HG03439 (cell line): ENCODE results near the gene DCST2.
"Not testable (repeated sequence)": the region's sequence is repeated elsewhere in the genome, so short reads cannot be mapped to it uniquely, and the experiment has no call there.

Source experiments
- ATAC-seq: cut with Tn5 transposase; IDR thresholded peaks from one replicate; pipeline ENCODE4 v1.9.1; 2021; ENCODE audit warnings: mild to moderate bottlenecking, moderate library complexity; ENCODE audit not compliant: unreplicated experiment

The DCST2 gene

DNA sequence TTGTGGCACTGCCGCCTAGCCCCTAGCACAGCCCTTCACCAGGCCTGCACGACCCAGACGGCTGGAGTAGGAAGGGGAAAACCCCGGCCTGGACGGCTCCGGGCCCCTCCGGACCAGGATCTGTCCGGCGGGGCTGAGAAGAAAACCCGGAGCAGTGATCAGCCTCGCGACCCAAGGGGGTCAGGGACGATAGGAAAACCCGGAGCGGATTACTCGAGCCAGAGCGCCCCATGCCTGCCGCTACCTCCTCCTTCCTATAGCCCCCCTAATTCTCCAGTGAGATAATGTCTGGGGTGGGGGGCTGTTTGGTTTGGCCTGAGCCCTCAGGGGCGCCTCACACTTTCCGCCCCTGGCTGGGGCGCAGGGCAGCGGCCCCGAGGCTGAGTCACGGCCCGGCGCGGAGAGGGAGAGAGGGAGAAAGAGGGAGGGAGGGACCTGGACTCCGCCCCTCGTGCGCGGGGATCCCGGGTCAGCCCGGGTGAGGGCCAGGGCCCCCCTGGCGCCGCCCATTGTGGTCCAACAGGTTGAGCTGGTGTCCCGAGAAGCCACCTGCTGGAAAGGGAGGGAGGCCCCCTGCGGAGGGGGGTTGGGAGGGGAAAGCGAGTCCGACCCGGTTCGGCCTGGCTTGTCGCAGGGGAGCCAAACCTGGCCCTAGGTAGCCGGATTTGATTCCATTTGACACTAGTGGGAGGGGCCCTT lies 32.7 kb downstream of the DCST2 start:
- peak; percentile 43 for ATAC-seq

DNA sequence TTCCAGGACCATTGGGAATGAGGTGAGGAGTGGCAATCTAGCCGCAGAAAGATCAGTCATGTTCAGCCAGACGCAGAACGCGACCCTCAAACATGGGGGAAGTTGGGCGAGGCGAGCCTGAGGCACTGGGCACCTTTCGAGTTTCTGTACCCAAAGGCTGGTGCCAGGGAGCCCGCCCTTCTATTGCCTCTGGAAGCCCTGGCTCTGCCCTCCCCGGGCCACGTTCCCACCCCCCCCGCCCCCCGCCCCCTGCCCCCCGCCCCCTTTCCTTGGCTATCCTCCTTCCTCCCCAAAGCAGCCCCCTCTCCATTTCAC lies 33.2 kb downstream of the DCST2 start:
- ATAC-seq = no peak

DNA sequence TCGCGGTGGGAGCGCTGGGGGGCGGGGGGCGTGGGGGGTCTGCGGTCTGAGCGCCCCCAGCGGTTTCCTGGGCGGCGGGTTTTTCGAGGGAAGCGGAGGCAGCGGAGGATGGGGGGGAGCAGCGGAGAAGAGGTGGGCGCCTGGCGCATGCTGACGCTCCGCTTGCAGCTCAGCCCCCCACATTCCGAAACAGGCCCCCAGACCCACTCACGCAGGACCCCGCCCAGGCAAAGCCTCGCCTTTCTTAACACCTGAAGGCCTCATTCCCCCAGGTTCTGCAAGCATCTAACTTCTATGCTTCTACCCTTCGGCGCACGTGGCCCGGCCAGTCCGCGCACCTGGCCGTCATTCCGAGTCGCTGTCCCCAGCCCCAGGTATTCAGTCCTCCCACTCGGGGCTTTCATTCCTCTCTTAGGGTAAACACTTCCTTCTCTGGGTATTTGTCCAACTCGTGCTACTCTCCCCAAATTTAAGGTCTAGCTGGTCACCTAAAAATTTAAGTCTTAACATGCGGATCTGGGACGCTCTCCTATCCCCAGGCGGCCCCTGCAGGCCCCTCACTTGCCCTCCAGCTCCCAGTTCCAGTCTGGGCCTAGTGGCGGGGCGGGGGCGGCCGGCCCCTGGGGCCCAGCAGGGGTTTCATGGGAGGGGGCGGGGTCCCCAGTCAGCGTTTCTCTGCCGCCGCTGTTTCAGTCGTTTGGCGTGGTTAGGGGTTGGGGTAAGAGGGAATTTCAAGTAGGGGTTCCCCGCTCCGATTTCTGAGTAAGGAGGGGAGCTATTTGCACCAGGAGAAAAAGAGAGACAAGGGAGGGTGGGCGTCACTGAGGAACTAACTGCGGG lies 33.8 kb downstream of the DCST2 start:
- ATAC-seq = no peak

DNA sequence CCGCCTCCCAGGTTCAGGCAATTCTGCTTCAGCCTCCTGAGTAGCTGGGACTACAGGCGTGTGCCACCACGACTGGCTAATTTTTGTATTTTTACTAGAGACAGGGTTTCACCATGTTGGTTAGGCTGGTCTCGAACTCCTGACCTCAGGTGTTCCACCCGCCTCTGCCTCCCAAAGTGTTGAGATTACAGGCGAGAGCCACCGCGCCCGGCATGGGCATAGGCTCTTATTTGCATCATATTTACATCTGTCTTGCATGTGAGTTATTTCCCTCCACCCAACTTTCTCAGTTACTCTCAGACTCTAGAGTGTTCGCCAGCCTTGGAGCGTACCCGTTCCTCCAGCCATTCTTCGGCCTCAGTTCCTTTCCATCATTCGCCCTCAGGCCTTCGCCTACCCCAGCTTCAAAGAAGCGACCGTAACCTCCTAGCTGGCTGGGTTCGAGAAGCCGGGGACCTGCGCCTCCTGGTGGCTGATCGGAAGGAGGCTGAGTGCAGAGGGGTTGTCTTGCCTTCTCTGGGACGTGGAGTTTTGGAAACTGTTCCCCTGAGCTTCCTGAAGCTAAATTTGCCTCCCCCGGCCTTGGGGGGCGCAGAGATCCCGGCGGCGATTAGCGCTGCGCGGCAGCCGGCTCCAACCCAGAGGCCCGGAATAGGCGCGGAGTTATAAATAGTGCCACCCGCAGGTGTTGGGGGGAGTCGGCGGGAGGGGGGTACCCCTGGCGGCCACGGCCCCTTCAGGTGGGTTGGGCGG lies 34.6 kb downstream of the DCST2 start:
- ATAC-seq = no peak

DNA sequence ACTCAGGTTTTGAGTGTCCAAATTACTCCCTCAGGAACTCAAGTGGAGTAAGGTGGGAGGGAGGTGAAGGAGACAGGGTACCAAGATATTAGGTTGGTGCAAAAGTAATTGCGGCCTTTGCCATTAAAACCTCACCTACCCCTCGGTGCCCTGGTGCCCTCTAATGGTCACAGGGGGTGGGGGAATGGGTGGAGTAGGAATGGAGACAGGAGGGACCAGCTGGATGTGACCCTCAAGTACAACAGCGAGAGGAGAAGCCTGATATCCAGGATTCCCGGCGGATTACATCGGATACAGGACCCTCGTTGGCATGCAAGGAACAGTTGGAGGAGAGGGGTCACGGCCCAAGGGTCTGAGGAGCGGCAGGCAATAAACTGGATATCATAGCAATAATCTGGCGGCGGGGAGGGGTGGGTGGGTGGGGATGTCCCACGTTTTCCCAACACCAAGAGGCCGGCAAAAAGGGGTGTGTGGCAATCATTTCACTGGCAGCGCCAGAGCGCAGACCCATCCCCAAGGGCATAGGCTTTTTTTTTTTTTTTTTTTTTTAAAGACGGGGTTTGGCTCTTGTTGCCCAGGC lies 35.3 kb downstream of the DCST2 start:
- no peak for ATAC-seq

DNA sequence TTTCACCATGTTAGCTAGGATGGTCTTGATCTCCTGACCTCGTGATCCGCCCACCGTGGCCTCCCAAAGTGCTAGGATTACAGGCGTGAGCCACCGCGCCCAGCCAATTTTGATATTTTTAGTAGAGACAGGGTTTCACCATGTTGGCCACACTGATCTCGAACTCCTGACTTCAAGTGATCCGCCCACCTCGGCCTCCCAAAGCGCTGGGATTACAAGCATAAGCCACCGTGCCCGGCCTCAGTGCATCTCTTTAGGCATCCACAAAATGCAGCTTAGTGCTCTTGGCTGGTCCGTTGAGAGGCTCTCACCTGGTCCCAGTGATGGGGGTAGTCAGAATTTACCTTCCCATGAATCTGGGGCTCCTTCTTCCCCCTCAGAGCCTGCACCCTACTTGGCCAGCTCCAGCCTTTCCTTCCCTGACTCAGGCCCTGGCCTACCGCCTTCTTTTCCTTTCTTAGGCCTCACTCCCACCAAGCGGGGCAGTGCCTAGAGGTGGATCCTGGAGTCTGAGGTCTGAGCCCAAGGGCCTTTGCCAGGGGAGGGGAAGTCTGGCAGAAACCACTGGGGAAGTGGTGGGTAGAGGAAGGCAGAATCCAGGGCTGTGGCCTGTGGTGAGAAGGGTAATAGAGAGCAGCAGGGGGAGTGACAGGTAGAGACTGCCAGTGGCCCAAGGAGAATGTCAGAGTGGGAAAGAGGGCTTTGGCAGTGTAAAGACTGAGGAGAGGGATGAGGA lies 36.4 kb downstream of the DCST2 start:
- ATAC-seq = no peak

DNA sequence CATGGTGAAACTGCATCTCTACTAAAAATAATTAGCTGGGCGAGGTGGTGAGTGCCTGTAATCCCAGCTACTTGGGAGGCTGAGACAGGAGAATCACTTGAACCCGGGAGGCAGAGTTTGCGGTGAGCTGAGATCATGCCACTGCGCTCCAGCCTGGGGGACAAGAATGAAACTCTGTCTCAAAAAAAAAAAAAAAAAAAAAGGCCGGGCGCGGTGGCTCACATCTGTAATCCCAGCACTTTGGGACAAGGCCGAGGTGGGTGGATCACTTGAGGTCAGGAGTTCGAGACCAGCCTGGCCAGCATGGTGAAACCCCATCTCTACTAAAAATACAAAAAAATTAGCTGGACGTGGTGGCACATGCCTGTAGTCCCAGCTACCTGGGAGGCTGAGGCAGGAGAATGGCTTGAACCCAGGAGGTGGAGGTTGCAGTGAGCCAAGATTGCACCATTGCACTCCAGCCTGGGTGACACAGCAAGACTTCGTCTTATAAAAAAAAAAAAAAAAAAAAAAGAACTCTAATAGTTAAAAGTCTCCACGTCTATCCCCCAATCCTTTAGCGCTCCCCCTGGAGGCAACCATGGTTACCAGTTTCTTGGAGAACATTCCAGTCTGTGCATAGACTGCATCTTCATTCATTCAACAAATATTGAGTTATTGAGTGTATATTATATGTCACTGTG lies 38.1 kb downstream of the DCST2 start:
- not testable (repeated sequence) for ATAC-seq

DNA sequence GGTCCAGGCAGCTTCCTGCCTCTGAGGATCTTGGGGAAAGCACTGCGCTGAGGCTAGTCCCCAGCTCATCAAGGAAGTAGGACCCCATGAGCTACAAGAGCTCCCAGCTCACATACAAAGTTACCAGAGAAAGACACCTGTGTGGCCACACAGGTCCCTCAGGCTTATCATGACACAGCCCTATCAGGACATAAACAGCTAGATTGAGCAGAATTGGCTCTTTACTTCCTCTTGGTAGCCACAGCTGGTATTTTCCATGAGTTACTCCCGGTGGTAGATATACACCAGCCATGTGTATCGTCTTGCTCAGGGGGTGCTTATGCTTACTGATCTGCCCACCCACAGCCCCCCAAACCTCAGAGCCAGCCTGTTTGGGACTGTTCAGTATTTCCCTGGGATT lies 39.0 kb downstream of the DCST2 start:
- no peak for ATAC-seq

DNA sequence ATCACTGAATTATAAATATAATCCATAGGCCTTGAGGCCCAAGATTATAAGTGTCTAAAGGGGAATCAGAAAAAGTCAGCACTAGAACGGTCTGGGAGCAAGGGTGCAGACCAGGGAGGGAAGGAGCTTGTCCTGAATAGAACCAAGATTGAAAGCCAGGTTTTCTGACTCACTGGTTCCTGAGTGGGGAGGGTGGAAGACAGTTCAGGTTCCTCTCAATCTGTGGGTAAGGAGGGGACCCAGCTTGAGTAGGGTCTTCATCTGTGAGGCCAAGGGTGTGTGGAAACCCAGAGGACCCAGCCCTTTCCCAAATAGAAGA lies 39.4 kb downstream of the DCST2 start:
- no peak for ATAC-seq

DNA sequence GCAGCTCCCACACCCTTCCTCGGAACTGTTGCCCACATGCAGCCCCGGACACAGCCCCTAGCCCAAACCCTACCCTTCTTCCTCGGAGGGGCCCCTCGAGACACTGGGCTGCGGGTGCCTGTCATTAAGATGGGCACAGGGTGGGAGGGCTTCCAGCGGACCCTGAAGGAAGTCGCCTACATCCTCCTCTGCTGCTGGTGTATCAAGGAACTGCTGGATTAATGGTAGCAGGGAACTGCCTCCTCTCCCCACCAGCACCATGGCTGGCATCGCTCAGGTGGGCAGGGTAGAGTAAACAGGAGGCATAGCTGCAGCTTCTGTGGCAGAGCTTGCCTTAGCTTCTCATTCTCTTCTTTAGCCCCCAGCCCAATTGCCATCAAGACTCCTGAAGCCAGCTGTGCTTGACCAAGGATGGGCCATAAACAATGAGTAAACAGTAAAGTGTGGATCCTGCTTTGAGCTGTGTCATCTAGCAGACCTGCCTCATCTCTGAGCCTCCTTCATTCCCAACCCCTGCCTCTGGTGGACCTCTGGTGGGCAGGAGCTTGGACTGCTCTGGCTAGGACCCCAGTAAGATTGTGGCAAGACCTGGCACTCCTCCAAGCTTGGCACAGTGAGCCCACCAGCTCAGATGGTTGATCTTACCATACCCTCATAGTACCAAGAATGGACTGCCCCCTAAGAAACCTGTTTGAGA lies 39.9 kb downstream of the DCST2 start, which contains the start of gene LENEP:
TSS of gene LENEP (plus strand) at position 15 of the 697 bp plus-strand sequence. CDS start at position 37, 22 bp downstream.
- no peak for ATAC-seq

DNA sequence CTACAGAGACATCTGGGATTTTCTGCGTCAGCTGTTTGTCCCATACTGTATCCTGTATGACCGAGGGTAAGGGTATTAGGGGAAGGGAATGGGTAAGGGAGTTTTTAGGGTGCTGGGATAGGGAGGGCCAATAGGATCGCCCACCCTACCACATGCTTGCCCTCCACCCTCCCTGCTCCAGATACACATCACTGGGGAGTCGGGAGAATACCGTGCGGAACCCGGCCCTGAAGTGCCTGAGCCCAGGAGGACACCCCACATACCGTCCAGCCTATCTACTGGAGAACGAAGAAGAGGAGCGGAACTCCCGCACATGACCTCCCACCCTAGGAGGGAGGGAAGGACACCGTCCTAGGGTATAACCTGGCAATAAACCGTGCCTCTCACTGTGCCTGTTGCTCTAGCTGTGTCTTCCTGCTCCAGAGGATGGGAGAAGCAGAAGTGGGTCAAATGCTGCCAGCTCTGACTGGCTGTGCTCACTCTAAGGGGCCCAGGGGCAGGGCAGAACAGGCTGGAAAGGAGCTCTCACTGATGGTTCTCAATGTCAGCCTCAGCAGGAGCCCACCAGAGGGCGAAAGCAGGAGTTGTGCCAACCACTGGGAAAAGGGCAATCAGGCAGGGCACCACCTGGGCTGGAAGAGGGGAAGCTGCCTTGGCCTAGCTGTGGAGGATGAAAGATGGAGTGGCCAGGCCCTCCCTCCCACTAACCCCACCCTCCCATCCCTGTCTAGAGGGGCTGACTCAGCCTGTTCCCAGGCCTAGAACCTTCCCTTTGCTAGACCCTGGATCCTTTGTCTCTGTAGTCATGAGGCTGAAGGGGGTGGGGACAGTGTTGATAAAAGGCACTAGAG lies 40.6 kb downstream of the DCST2 start:
- no peak for ATAC-seq

DNA sequence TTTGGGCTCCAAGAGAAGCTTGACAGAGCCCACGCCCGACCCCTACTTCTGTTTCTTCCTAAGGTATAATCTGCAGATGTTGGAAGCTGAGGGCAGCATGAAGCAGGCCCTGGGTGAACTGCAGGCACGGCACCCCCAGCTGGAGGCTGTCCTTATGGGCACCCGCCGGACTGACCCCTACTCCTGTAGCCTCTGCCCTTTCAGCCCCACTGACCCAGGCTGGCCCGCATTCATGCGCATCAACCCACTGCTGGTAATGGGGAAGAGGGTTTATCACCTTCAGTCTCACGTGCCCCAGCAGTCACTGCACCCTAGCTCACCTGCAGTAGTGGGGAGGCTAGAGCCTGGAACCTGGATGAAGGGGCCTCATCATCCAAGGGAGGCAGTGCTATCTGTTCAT lies 43.3 kb downstream of the DCST2 start:
- ATAC-seq = no peak

DNA sequence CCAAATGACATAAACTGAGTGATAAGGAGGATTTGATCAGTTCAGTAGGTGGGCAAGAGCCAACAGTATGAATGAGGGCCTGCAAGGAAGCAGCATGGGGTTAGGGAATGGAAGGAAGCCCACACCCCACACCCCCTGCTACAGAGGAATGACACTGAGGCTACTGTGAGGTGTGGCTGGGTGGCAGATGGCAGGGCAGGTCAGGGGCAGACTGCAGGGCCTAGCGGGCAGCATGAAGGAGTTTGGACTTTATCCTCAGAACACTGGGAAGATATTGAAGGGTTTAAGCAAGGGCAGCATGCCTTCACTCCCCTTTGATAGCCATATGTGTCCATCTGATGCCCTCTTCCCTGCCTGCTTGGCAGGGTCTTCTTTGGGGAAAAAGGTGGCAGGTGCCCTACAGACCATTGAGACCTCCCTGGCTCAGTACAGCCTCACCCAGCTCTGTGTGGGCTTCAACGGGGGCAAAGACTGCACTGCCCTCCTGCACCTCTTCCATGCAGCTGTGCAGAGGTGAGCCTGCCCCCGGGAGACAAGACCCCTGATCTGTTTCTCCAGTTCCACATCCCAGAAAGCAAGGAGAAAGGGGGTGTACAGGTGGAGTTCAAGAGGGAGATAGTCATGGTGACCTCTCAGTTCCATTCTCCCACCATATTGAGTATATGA lies 44.3 kb downstream of the DCST2 start:
- ATAC-seq = no peak

DNA sequence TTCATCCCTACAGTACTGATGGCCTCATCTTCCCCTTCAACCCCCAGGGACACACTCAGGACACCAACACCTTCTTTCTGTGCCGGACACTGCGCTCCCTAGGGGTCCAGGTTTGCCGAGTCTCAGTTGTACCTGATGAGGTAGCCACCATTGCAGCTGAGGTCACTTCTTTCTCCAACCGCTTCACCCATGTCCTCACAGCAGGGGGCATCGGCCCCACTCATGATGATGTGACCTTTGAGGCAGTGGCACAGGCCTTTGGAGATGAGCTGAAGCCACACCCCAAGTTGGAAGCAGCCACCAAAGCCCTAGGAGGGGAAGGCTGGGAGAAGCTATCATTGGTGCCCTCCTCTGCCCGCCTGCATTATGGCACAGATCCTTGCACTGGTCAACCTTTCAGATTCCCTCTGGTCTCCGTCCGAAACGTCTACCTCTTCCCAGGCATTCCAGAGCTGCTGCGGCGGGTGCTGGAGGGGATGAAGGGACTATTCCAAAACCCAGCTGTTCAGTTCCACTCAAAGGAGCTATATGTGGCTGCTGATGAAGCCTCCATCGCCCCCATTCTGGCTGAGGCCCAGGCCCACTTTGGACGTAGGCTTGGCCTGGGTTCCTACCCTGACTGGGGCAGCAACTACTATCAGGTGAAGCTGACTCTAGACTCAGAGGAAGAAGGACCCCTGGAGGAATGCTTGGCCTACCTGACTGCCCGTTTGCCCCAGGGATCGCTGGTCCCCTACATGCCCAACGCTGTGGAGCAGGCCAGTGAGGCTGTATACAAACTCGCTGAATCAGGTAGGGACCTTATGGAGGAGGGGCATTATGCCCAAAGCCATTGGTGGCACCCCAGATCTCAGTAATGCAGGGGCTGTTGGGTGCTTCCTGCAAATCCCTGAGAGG lies 45.3 kb downstream of the DCST2 start:
- no peak for ATAC-seq

DNA sequence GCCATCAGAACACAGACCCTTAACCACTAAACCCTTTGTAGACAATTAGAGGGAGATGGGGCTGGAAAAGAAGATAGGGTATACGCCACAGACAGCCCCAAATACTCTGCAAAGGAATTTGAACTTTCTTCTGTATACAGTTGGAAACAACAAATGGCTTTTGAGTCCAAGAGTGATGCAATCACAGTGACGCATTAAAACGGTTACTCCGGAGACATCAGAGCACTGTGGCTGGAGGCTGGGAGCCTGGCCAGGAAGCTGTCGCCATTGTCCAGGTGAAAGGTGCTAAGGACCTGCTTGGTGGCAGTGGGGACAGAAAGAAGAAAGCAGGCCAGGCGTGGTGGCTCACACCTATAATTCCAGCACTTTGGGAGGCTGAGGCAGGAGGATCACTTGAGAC lies 46.3 kb downstream of the DCST2 start:
- no peak for ATAC-seq

DNA sequence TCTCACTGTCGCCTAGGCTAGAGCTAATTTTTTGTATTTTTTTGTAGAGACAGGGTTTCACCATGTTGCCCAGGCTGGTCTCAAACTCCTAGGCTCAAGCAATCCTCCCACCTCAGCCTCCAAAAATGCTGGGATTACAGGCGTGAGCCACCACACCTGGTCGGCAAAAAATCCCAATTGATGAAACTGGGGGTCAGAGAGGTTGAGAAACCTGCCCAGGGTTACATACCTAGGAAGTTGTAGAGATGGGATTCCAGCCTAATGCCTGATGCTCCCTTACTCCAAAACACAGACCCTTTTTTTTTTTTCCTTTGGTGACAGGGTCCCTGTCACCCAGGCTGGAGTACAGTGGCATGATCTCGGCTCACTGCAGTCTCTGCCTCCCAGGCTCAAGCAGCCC lies 46.8 kb downstream of the DCST2 start:
- not testable (repeated sequence) for ATAC-seq

DNA sequence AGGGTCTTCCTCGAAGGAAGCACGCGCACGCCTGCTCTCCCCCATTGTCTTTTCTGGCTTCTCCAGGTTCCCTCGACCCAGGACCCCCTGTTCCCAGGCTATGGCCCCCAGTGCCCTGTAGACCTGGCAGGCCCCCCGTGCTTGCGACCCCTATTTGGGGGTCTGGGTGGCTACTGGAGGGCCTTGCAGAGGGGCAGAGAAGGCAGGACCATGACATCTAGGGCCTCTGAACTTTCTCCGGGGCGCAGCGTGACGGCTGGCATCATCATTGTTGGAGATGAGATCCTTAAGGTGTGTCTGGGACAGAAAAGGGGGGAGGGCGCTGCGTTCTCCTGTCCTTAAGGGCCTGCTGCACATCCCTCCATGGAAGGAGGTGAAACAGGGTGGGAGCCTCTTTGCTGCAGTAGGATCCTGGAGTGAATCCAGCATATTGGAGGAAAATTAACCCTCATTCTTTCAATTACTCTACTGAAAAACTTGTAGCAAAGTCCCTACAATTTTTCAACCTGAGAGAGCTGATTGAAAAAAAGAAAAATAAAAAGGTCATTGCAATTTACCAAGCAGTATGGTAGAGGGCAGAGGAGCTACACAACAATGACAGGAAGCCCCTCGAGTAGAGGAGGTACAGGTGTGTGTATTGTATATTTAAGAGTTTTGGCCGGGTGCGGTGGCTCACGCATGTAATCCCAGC lies 49.7 kb downstream of the DCST2 start:
- peak; percentile 5 for ATAC-seq
